ENCODE data around the gene DCDC2B. TPM values are rescaled to one million over a fixed set of nuclear protein-coding genes. Genes with fewer than 3 reads are reported as not detected.

Gene DCDC2B
- total and polyA plus RNA-seq, 2 of the 13 experiments (the other 11 are each of a cell fraction or from before 2014, with no cell fraction given) = not detected

DNA sequence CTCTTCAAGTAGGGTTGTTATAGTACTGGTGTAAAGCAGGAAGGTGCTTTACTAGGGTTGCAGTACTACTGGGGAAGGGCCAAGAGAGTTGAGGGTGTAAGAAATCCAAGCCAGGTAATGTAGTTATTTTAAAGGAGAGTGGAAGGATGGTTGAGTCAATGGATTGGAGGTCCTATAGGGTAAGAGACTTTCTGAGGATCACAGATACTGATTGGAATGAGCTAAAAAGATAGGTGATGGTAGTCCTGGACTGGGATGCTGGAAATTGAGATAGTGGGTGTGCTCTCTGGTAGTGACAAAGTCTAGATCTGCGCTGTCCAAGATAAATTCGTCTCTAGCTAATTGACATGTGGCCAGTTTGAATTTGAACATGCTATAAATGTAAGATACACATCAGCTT, 22.4 kb upstream of the DCDC2B start:
- H3K4me1 ChIP-seq (ENCODE audit: insufficient read depth, low read length) = peaks cover 39% of the 10 kb centered on the region
- ChIA-PET POLR2A (no interaction called here), CTCF (ENCODE audit: low intra/inter-chr PET ratio, low total read pairs) (no interaction called here)
- ATAC-seq = no peak
- H3K27me3 ChIP-seq (ENCODE audit: control insufficient read depth in 1 of 2, insufficient read depth in 2 of 2, low read length in 2 of 2) = no peaks in the 10 kb centered on the region
- peak overlapping the region; percentile 30; the same call in 1 of the 2 replicates for H3K4me2 ChIP-seq (ENCODE audit: low read depth, low read length)
- peaks cover 2% of the 10 kb centered on the region; the same call in 1 of the 2 replicates for H4K20me1 ChIP-seq (ENCODE audit: insufficient read depth, low read length)
- H2AFZ ChIP-seq (ENCODE audit: low read length) = no peak overlapping the region
- peak; percentile 55 for TF ChIP-seq RBFOX2 (IDR thresholded peaks at IDR 0.05; ENCODE audit: low read depth, low read length)
- TF ChIP-seq ZNF883 (CRISPR knock-in tag; IDR thresholded peaks at IDR 0.05; ENCODE audit: not compliant biosample characterization) = no peak
- H3K27ac ChIP-seq (ENCODE audit: extremely low read length, insufficient read depth, low read length) = no peak overlapping the region
- intact Hi-C loops (cut with micrococcal nuclease; ENCODE audit: unreplicated experiment) = no loop called here
- in situ Hi-C loops (cut with HindIII; ENCODE audit: extremely low pct_ligation_motif_present, low pct_unique_long_range_greater_than_20kb) = no loop called here
- H3K4me3 ChIP-seq (replicated peaks in 1 of 3; ENCODE audit: insufficient read depth in 1 of 3, low read depth in 2 of 3, low read length in 3 of 3) = no peak overlapping the region
- no peak for FAIRE-seq
- no peaks in the 10 kb centered on the region for H3K9me3 ChIP-seq (ENCODE audit: low read length)
- H3K9ac ChIP-seq (ENCODE audit: insufficient read depth, low read depth, low read length) = no peak overlapping the region
- no TSS peak for BruUV-seq (replicated peaks)
- DNase-seq (ENCODE audit: low spot score) = no peak
- peaks cover 34 to 74% of the 10 kb centered on the region in 2 experiments for H3K36me3 ChIP-seq (replicated peaks in 1 of 2; ENCODE audit: control insufficient read depth in 1 of 2, insufficient read depth in 2 of 2, low read length in 2 of 2)
- 93% methylated on average over 2 of the region's 2 CpGs for WGBS (ENCODE audit: low lambda C conversion rate)
- H3K79me2 ChIP-seq (ENCODE audit: insufficient read depth, low read length) = peaks cover 42% of the 10 kb centered on the region

DNA sequence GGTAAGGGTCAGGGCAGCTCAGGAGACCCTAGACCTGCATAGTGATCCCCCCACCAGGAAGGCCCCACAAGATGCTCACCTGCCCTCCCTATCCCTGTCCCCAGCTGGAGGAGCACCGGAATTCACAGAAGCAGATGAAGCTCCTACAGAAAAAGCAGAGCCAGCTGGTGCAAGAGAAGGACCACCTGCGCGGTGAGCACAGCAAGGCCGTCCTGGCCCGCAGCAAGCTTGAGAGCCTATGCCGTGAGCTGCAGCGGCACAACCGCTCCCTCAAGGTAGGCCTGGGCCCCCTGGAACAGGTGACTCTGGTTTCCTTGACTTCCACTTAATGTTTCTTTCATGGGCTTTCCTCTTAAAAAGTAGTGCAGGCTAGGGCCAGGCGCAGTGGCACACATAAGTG, 21.0 kb upstream of the DCDC2B start:
- H3K4me3 ChIP-seq (replicated peaks in 1 of 3; ENCODE audit: insufficient read depth in 1 of 3, low read depth in 2 of 3, low read length in 3 of 3) = no peak overlapping the region
- H3K79me2 ChIP-seq (ENCODE audit: insufficient read depth, low read length) = peaks cover 31% of the 10 kb centered on the region
- peaks cover 42 to 82% of the 10 kb centered on the region in 2 experiments for H3K36me3 ChIP-seq (replicated peaks in 1 of 2; ENCODE audit: control insufficient read depth in 1 of 2, insufficient read depth in 2 of 2, low read length in 2 of 2)
- H3K4me2 ChIP-seq (ENCODE audit: low read depth, low read length) = no peak overlapping the region
- intact Hi-C loops (cut with micrococcal nuclease; ENCODE audit: unreplicated experiment) (no loop called here), in situ Hi-C loops (cut with HindIII; ENCODE audit: extremely low pct_ligation_motif_present, low pct_unique_long_range_greater_than_20kb) (no loop called here)
- H3K27ac ChIP-seq (ENCODE audit: extremely low read length, insufficient read depth, low read length) = no peak overlapping the region
- 100% methylated on average over 8 of the region's 9 CpGs for WGBS (ENCODE audit: low lambda C conversion rate)
- no peak overlapping the region for H2AFZ ChIP-seq (ENCODE audit: low read length)
- POLR2A ChIA-PET = interaction anchor here (1.5 kb wide), 1 partner anchor 9 kb away, joined by 3 read pairs; no protein-coding TSS in a partner anchor
- peaks cover 25% of the 10 kb centered on the region for H3K4me1 ChIP-seq (ENCODE audit: insufficient read depth, low read length)
- BruUV-seq (replicated peaks) = no TSS peak
- H3K9me3 ChIP-seq (ENCODE audit: low read length) = no peaks in the 10 kb centered on the region
- CTCF ChIA-PET (ENCODE audit: low intra/inter-chr PET ratio, low total read pairs) = no interaction called here
- H3K9ac ChIP-seq (ENCODE audit: insufficient read depth, low read depth, low read length) = no peak overlapping the region
- no peaks in the 10 kb centered on the region for H3K27me3 ChIP-seq (ENCODE audit: control insufficient read depth in 1 of 2, insufficient read depth in 2 of 2, low read length in 2 of 2)
- H4K20me1 ChIP-seq (ENCODE audit: insufficient read depth, low read length) = peaks cover 2% of the 10 kb centered on the region; the same call in 1 of the 2 replicates
- no peak for DNase-seq (ENCODE audit: low spot score)
- TF ChIP-seq, protein P1, sequence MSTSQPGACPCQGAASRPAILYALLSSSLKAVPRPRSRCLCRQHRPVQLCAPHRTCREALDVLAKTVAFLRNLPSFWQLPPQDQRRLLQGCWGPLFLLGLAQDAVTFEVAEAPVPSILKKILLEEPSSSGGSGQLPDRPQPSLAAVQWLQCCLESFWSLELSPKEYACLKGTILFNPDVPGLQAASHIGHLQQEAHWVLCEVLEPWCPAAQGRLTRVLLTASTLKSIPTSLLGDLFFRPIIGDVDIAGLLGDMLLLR (CRISPR knock-in tag; IDR thresholded peaks at IDR 0.05) = no peak
- TF ChIP-seq U2AF1 (optimal IDR thresholded peaks at IDR 0.05; ENCODE audit: low read depth, low read length) (no peak), AGO2 (optimal IDR thresholded peaks at IDR 0.05; ENCODE audit: low read depth, low read length) (peak; percentile 29), TIGD3 (CRISPR knock-in tag; IDR thresholded peaks at IDR 0.05; ENCODE audit: borderline replicate concordance) (no peak), SETDB1 (CRISPR knock-in tag; IDR thresholded peaks at IDR 0.05; ENCODE audit: borderline replicate concordance) (no peak), RBM22 (optimal IDR thresholded peaks at IDR 0.05; ENCODE audit: low read length) (no peak), ZNF547 (CRISPR knock-in tag; IDR thresholded peaks at IDR 0.05) (no peak)
- no peak for FAIRE-seq
- ATAC-seq = no peak
